ENCODE data around the gene C16orf96.

- TF ChIP-seq CTCF (IDR thresholded peaks at IDR 0.05 in 8 of 11, conservative IDR thresholded peaks at IDR 0.05 in 3 of 11) = no peak
- TF ChIP-seq POLR2AphosphoS5 (IDR thresholded peaks at IDR 0.05) = no peak
- no peak for TF ChIP-seq POLR2A (IDR thresholded peaks at IDR 0.05)
These were observed 22.6 kb upstream of the C16orf96 start for GRCh38 chr16:4533490-4533889.

Data from spleen (tissue), 7 donors.